ENCODE measurements around the gene IMMP1L.

GRCh38 chr11:31408201-31408600 is 101.2 kb downstream of the IMMP1L start:
- TF ChIP-seq, protein P1, sequence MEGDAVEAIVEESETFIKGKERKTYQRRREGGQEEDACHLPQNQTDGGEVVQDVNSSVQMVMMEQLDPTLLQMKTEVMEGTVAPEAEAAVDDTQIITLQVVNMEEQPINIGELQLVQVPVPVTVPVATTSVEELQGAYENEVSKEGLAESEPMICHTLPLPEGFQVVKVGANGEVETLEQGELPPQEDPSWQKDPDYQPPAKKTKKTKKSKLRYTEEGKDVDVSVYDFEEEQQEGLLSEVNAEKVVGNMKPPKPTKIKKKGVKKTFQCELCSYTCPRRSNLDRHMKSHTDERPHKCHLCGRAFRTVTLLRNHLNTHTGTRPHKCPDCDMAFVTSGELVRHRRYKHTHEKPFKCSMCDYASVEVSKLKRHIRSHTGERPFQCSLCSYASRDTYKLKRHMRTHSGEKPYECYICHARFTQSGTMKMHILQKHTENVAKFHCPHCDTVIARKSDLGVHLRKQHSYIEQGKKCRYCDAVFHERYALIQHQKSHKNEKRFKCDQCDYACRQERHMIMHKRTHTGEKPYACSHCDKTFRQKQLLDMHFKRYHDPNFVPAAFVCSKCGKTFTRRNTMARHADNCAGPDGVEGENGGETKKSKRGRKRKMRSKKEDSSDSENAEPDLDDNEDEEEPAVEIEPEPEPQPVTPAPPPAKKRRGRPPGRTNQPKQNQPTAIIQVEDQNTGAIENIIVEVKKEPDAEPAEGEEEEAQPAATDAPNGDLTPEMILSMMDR (IDR thresholded peaks at IDR 0.05), result no peak
- no peak for TF ChIP-seq POLR2A (IDR thresholded peaks at IDR 0.05)

Data from breast epithelium (tissue), 3 donors.